NT2/D1 (cell line): ENCODE results near the gene BCKDHB.

Source experiments
- YY1 ChIP-seq: IDR thresholded peaks from 2 replicates; pipeline ENCODE4 v1.6.1; 2011; ENCODE audit not compliant: insufficient read length, insufficient read depth
- ZNF274 ChIP-seq: IDR thresholded peaks from 2 replicates; pipeline ENCODE4 v1.6.1; 2011; ENCODE audit warnings: mild to moderate bottlenecking, low read depth, low read length

DNA sequence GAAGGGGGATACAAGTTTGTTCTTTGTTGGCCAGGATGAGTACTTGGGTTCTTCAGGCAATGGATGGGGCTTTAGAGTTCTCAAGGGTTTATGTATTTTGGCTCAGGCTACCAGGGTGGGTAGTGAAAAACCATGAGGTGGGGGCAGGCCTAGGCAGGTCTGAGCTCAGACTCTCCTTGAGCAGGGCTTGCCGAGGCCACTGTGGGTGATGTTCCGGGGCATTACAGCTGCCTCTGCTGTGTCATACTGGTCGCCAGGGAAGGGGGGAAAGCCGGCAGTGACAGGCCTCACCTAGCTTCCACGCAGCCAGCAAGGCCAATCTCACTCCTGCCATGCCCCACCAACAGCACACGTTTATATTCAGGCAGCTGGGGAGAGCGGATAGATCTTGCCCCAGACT, 79.6 kb downstream of the BCKDHB start:
- no peak for TF ChIP-seq ZNF274
- TF ChIP-seq YY1, result no peak
